Measurements from ENCODE around the gene TCEAL9.

- TF ChIP-seq CTCF (IDR thresholded peaks at IDR 0.05; ENCODE audit: poor library complexity) (no peak), EZH2phosphoT487 (IDR thresholded peaks at IDR 0.05; ENCODE audit: low read depth, severe bottlenecking, unreplicated experiment) (no peak), EZH2 (IDR thresholded peaks at IDR 0.05; ENCODE audit: borderline replicate concordance) (no peak)
Measured at GRCh38 chrX:103356858-103357257, 552 bp downstream of the TCEAL9 start.
